ENCODE measurements around the gene ZG16.

Gene ZG16

DNA sequence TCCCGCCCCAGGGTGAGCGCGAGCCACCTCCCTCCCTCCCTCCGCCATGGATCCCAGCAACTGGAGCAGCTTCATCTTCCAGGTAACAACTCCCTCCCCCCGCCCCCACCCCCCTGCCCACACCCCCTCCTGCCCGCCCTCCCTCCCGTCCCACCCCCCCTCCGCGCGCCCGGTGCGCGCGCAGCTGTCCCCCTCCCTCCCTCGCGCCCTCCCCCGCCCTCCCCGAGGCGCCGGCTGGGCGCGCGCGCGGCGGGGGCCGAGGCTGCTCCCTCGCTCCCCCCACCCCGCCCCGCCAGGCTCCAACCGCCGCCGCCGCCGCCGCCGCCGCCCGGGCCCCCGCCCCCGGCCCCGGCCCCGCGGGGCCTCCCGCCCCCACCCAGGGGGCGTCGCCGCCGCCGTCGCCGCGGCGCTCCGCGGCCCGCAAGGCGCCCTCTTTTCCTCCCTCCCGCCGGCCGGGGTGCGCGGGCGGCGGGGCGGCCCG lies 28.1 kb downstream of the ZG16 start, which contains the start of gene MAZ:
MAZ (plus strand) TSS at position 431 of the 481 bp plus-strand sequence. CDS start 173 bp downstream, outside the sequence.
- H3K27me3 ChIP-seq (ENCODE audit: control insufficient read depth, insufficient read depth, low read length): no peaks in the 10 kb centered on the region
- peaks cover 57% of the 10 kb centered on the region for H3K36me3 ChIP-seq (ENCODE audit: control insufficient read depth, insufficient read depth, low read length)
- H3K27ac ChIP-seq (ENCODE audit: low read depth, low read length): peak within 1 kb of the TSS; percentile 97
- H3K9ac ChIP-seq (ENCODE audit: low read depth, low read length): peak within 1 kb of the TSS; percentile 57
- peak within 1 kb of the TSS; percentile 76 for H3K4me3 ChIP-seq (ENCODE audit: low read depth, low read length)
- no peaks in the 10 kb centered on the region for H3K9me3 ChIP-seq (ENCODE audit: control insufficient read depth, insufficient read depth, low read length)
- H3K4me1 ChIP-seq (ENCODE audit: control insufficient read depth, insufficient read depth, low read length): peaks cover 37% of the 10 kb centered on the region

DNA sequence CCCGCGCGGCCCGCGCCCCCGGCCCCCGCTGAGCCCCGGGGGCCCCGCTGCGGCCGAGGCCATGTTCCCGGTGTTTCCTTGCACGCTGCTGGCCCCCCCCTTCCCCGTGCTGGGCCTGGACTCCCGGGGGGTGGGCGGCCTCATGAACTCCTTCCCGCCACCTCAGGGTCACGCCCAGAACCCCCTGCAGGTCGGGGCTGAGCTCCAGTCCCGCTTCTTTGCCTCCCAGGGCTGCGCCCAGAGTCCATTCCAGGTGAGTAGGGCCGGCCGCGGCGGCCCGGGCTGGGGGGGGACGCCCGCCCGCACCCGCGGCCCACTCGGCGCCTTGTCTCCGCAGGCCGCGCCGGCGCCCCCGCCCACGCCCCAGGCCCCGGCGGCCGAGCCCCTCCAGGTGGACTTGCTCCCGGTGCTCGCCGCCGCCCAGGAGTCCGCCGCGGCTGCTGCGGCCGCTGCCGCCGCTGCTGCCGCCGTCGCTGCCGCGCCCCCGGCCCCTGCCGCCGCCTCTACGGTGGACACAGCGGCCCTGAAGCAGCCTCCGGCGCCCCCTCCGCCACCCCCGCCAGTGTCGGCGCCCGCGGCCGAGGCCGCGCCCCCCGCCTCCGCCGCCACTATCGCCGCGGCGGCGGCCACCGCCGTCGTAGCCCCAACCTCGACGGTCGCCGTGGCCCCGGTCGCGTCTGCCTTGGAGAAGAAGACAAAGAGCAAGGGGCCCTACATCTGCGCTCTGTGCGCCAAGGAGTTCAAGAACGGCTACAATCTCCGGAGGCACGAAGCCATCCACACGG lies 28.8 kb downstream of the ZG16 start:
- H3K36me3 ChIP-seq (ENCODE audit: control insufficient read depth, insufficient read depth, low read length): peaks cover 50% of the 10 kb centered on the region
- peak overlapping the region; percentile 57 for H3K9ac ChIP-seq (ENCODE audit: low read depth, low read length)
- peak overlapping the region; percentile 94 for H3K27ac ChIP-seq (ENCODE audit: low read depth, low read length)
- H3K9me3 ChIP-seq (ENCODE audit: control insufficient read depth, insufficient read depth, low read length): no peaks in the 10 kb centered on the region
- no peaks in the 10 kb centered on the region for H3K27me3 ChIP-seq (ENCODE audit: control insufficient read depth, insufficient read depth, low read length)
- peaks cover 37% of the 10 kb centered on the region for H3K4me1 ChIP-seq (ENCODE audit: control insufficient read depth, insufficient read depth, low read length)
- H3K4me3 ChIP-seq (ENCODE audit: low read depth, low read length): peak overlapping the region; percentile 76

DNA sequence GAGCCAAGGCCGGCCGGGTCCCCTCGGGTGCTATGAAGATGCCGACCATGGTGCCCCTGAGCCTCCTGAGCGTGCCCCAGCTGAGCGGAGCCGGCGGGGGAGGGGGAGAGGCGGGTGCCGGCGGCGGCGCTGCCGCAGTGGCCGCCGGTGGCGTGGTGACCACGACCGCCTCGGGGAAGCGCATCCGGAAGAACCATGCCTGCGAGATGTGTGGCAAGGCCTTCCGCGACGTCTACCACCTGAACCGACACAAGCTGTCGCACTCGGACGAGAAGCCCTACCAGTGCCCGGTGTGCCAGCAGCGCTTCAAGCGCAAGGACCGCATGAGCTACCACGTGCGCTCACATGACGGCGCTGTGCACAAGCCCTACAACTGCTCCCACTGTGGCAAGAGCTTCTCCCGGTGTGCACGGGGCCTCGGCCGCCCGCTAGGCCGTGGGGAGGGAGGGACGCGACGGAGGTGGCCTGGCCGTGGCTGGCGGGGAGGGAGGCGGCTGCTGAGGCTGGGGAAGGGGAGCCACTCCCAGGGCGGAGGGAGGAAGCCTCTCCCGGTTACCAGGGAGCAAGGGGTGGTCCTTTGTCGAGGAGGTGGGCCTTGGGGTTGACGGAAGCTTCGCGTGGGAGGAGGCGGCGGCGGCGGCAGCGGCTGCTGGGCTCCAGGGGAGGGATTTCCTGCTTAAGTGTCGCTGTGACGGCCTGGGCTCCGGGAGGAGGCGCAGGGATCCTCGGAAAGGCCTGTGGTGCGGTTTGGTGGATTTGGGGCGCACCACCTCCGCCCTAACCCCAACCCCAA lies 29.6 kb downstream of the ZG16 start:
- H3K4me1 ChIP-seq (ENCODE audit: control insufficient read depth, insufficient read depth, low read length): peaks cover 38% of the 10 kb centered on the region
- H3K27ac ChIP-seq (ENCODE audit: low read depth, low read length): peak overlapping the region; percentile 94
- no peaks in the 10 kb centered on the region for H3K27me3 ChIP-seq (ENCODE audit: control insufficient read depth, insufficient read depth, low read length)
- H3K9me3 ChIP-seq (ENCODE audit: control insufficient read depth, insufficient read depth, low read length): no peaks in the 10 kb centered on the region
- peak overlapping the region; percentile 76 for H3K4me3 ChIP-seq (ENCODE audit: low read depth, low read length)
- peak overlapping the region; percentile 57 for H3K9ac ChIP-seq (ENCODE audit: low read depth, low read length)
- H3K36me3 ChIP-seq (ENCODE audit: control insufficient read depth, insufficient read depth, low read length): peaks cover 43% of the 10 kb centered on the region

DNA sequence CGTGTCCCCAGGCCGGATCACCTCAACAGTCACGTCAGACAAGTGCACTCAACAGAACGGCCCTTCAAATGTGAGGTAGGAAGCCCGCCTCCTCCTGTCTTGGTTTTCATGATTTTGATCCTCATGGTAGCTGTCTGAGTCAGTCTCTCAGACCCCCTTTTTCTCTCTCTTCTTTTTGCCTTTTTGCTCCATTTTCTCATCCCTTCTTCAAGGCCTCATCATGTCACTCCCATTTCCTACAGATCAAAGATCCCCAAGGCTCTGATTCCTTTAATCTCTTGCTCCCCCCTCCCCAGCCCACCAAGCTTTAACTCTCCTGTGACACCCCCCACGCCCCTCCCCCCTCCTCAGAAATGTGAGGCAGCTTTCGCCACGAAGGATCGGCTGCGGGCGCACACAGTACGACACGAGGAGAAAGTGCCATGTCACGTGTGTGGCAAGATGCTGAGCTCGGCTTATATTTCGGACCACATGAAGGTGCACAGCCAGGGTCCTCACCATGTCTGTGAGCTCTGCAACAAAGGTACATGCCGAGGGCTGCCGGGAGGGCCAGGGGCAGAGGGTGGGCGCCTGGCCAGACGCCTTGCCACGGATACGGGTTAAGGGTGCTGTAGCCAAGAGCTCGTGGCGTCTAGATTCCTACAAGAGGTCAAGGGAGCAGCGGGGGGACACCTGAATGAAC lies 30.3 kb downstream of the ZG16 start:
- H3K9me3 ChIP-seq (ENCODE audit: control insufficient read depth, insufficient read depth, low read length): no peaks in the 10 kb centered on the region
- H3K4me3 ChIP-seq (ENCODE audit: low read depth, low read length): peak overlapping the region; percentile 76
- H3K36me3 ChIP-seq (ENCODE audit: control insufficient read depth, insufficient read depth, low read length): peaks cover 35% of the 10 kb centered on the region
- no peaks in the 10 kb centered on the region for H3K27me3 ChIP-seq (ENCODE audit: control insufficient read depth, insufficient read depth, low read length)
- no peak overlapping the region; the same call in 1 of the 2 replicates for H3K9ac ChIP-seq (ENCODE audit: low read depth, low read length)
- peaks cover 44% of the 10 kb centered on the region for H3K4me1 ChIP-seq (ENCODE audit: control insufficient read depth, insufficient read depth, low read length)
- peak overlapping the region; percentile 94 for H3K27ac ChIP-seq (ENCODE audit: low read depth, low read length)

DNA sequence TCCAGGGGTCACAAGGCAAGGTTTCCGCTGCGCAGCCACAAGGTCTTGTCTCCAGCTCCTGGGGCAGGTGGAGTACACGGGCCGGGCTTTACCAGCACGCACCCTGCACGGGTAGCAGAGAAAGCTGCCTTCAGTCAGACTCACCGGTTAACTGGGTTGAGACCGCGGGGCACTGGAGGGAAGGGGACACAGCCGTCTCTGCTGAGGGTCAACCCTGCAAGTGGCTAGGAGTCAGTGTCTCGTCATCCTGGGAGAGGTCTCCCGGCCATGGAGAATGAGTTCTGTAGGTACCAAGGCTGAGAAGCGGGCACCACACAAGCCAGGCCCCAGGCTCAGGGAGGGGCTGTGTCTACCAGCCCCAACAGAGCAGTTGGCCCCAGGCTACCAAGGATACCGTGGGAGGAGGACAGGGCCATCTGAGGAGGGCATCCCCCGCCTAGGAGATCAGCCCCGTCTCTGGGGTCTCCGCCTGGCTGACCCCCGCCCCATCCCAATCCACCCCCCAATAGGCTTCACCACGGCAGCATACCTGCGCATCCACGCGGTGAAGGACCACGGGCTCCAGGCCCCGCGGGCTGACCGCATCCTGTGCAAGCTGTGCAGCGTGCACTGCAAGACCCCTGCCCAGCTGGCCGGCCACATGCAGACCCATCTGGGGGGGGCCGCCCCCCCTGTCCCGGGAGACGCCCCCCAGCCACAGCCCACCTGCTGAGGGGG lies 31.1 kb downstream of the ZG16 start:
- H3K4me1 ChIP-seq (ENCODE audit: control insufficient read depth, insufficient read depth, low read length): peaks cover 43% of the 10 kb centered on the region
- no peaks in the 10 kb centered on the region for H3K9me3 ChIP-seq (ENCODE audit: control insufficient read depth, insufficient read depth, low read length)
- H3K4me3 ChIP-seq (ENCODE audit: low read depth, low read length): peak overlapping the region; percentile 76
- peaks cover 28% of the 10 kb centered on the region for H3K36me3 ChIP-seq (ENCODE audit: control insufficient read depth, insufficient read depth, low read length)
- H3K9ac ChIP-seq (ENCODE audit: low read depth, low read length): no peak overlapping the region
- H3K27me3 ChIP-seq (ENCODE audit: control insufficient read depth, insufficient read depth, low read length): no peaks in the 10 kb centered on the region
- H3K27ac ChIP-seq (ENCODE audit: low read depth, low read length): peak overlapping the region; percentile 73

DNA sequence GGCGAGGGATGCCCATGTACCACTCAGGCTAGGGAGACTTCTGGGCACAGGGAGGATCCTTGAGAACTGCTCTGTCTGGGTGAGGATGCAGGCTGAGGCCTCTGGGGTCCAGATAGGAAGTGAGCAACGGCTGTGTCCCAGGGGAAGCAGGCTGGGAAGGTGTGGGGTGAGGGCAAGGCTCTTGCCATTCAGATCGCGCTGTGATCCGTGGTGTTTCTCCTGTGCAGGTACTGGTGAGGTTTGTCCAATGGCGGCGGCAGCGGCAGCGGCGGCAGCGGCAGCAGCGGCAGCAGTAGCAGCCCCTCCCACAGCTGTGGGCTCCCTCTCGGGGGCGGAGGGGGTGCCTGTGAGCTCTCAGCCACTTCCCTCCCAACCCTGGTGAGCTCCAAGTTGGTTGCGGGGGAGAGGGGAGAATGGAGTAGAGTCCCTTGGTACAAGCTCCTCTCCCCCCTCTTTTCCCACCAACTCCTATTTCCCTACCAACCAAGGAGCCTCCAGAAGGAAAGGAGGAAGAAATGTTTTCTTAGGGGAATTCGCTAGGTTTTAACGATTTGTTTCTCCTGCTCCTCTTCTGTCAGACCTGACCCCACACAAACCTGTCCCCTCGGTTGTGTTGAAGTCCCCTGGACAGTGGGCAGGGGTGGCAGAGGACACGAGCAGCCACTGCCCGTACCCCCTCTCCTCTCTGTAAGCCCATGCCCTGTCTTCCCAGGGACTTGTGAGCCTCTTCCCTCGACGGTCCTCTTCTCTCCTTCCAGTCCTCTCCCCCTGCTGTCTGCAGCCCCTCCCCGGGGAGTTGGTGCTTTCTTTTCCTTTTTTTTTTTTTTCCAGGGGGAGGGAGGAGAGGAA lies 32.0 kb downstream of the ZG16 start:
- Histone ChIP-seq H3K4me3 (ENCODE audit: low read depth, low read length) (peak overlapping the region; percentile 77; the same call in 1 of the 2 replicates), H3K36me3 (ENCODE audit: control insufficient read depth, insufficient read depth, low read length) (peaks cover 24% of the 10 kb centered on the region), H3K9ac (ENCODE audit: low read depth, low read length) (no peak overlapping the region), H3K27me3 (ENCODE audit: control insufficient read depth, insufficient read depth, low read length) (no peaks in the 10 kb centered on the region), H3K4me1 (ENCODE audit: control insufficient read depth, insufficient read depth, low read length) (peaks cover 47% of the 10 kb centered on the region), H3K9me3 (ENCODE audit: control insufficient read depth, insufficient read depth, low read length) (no peaks in the 10 kb centered on the region), H3K27ac (ENCODE audit: low read depth, low read length) (peak overlapping the region; percentile 93)

DNA sequence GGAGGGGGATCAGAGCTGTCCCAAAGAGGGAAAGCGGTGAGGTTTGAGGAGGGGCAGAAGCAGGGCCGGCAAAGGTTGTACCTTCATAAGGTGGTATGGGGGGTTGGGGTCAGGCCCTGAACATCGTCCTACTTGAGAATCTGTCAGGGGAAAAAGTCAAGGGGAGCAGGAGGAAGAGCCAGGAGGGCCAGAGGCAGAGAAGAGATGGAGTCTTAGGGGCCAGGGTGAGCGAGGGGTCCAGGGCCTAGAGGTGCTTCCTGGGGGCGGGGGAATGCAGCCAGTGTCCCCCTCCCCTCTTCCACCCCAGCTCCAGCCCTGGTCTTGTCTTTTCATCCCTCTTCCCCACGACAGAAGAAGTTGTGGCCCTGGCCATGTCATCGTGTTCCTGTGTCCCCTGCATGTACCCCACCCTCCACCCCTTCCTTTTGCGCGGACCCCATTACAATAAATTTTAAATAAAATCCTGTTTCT lies 32.7 kb downstream of the ZG16 start:
- H3K27ac ChIP-seq (ENCODE audit: low read depth, low read length): peak overlapping the region; percentile 93

DNA sequence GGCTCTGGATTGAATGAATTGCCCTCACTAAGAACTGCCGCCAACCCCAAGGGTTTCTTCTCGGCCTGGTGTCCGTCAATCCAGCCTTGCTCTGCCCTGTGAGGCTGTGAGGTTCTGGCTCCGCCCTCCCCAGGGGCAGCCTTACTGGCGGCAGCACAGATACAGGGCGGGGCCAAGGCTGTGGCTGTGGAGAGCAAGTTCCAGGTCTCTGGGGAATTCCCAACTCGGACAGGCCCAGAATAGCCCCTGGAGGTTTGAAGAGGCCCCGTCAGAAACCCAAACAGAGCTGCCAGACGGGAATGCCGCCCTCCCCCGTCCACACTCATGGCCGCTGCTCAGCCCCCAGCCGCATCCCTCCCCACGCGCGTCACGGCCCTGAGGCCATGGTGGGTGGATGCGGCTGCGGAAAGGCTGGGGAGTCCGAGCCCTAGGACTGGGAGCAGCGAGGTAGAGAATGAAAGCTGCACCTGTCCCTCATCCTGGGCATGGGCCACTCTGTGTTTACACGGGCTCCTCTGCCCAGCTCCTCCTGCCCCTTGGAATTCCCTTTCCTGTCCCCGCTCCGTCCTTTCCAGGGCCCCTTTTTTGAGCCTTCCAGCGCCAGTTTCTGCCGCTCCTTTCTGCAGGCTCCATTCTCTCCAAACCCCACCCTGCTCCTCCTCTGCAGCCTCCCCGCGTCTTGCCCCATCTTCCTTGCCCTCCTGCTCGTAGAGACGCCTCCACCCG lies 33.3 kb downstream of the ZG16 start:
- H3K4me3 ChIP-seq (ENCODE audit: low read depth, low read length): peak overlapping the region; percentile 77
- peaks cover 24% of the 10 kb centered on the region for H3K36me3 ChIP-seq (ENCODE audit: control insufficient read depth, insufficient read depth, low read length)
- H3K4me1 ChIP-seq (ENCODE audit: control insufficient read depth, insufficient read depth, low read length): peaks cover 47% of the 10 kb centered on the region
- H3K9ac ChIP-seq (ENCODE audit: low read depth, low read length): no peak overlapping the region
- peak overlapping the region; percentile 93 for H3K27ac ChIP-seq (ENCODE audit: low read depth, low read length)
- H3K9me3 ChIP-seq (ENCODE audit: control insufficient read depth, insufficient read depth, low read length): no peaks in the 10 kb centered on the region
- H3K27me3 ChIP-seq (ENCODE audit: control insufficient read depth, insufficient read depth, low read length): no peaks in the 10 kb centered on the region

More for the DNA sequence above, 32.7 kb downstream of the ZG16 start:
- peaks cover 24% of the 10 kb centered on the region for H3K36me3 ChIP-seq (ENCODE audit: control insufficient read depth, insufficient read depth, low read length)
- H3K27me3 ChIP-seq (ENCODE audit: control insufficient read depth, insufficient read depth, low read length): no peaks in the 10 kb centered on the region
- H3K4me1 ChIP-seq (ENCODE audit: control insufficient read depth, insufficient read depth, low read length): peaks cover 47% of the 10 kb centered on the region
- no peak overlapping the region for H3K9ac ChIP-seq (ENCODE audit: low read depth, low read length)
- H3K4me3 ChIP-seq (ENCODE audit: low read depth, low read length): peak overlapping the region; percentile 77
- no peaks in the 10 kb centered on the region for H3K9me3 ChIP-seq (ENCODE audit: control insufficient read depth, insufficient read depth, low read length)

DNA sequence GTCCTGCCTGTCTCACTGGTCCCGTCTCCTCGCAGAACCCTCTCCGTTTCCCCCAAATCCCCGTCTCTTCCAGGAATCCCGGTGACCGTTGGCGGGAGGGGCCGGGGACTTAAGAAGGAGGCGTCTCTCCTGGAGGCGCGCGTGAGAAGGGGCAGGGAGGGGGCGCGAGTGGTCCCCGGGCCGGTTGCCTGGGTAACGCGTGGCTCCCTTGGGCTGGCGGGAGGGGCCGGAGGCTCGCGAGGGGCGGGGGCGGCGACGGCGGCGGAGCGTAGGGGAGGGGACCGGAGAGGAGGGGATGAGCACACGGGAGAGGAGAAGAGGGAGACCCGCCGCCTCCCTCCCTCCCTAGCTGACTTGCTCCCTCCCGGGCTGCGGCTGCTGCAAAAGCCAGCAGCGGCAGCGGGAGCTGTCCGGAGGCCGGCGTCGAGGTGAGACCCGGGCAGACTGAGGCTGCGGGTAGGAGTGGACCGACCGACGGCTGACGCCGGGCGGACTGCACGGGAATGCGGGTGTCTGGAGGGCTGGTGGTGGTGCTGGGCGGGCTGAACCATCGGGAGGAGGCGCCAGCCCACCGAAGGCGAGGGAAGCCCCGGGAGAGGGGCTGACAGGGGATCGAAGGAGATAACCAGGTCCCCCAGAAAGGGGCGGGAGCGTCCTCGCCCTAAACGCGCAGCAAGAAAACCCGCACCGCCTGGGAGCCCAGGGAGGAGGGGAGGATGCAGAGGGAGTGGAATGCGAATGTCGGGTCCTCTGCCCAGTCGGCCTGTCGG lies 34.0 kb downstream of the ZG16 start, which contains the start of gene PRRT2:
PRRT2 (plus strand) TSS at position 298 of the 770 bp plus-strand sequence. CDS start 862 bp downstream, outside the sequence.
- H3K4me3 ChIP-seq (ENCODE audit: low read depth, low read length): peak within 1 kb of the TSS; percentile 77
- peak within 1 kb of the TSS; percentile 93 for H3K27ac ChIP-seq (ENCODE audit: low read depth, low read length)
- H3K9me3 ChIP-seq (ENCODE audit: control insufficient read depth, insufficient read depth, low read length): no peaks in the 10 kb centered on the region
- H3K36me3 ChIP-seq (ENCODE audit: control insufficient read depth, insufficient read depth, low read length): peaks cover 24% of the 10 kb centered on the region
- no peaks in the 10 kb centered on the region for H3K27me3 ChIP-seq (ENCODE audit: control insufficient read depth, insufficient read depth, low read length)
- H3K9ac ChIP-seq (ENCODE audit: low read depth, low read length): no peak within 1 kb of the TSS
- H3K4me1 ChIP-seq (ENCODE audit: control insufficient read depth, insufficient read depth, low read length): peaks cover 47% of the 10 kb centered on the region

Data from HUES48 (cell line).